GM18519 (cell line): ENCODE data around the gene CALCA.
"Not testable (repeated sequence)": the region's sequence is repeated elsewhere in the genome, so short reads cannot be mapped to it uniquely, and the experiment has no call there.

Source experiments
- ATAC-seq: cut with Tn5 transposase; IDR thresholded peaks from one replicate; pipeline ENCODE4 v1.9.1; 2021; ENCODE audit warnings: mild to moderate bottlenecking, moderate library complexity; ENCODE audit not compliant: unreplicated experiment, low FRiP score

Gene CALCA

GRCh38 chr11:14971865-14972580, at the start of gene CALCA:
TSS of gene CALCA (minus strand) at chr11:14972351. CDS start at chr11:14971192, 1,159 bp downstream.
- no peak for ATAC-seq

GRCh38 chr11:15016200-15016599, 44.0 kb upstream of the CALCA start:
- ATAC-seq, result no peak

GRCh38 chr11:15011776-15012345, 39.7 kb upstream of the CALCA start:
- ATAC-seq, result no peak

GRCh38 chr11:15010865-15011264, 38.7 kb upstream of the CALCA start:
- no peak for ATAC-seq

- ATAC-seq, result peak; percentile 72
Observed at GRCh38 chr11:15006139-15006759, 34.1 kb upstream of the CALCA start.

GRCh38 chr11:14988133-14988532, 16.0 kb upstream of the CALCA start:
- not testable (repeated sequence) for ATAC-seq

GRCh38 chr11:14981507-14981906, 9.4 kb upstream of the CALCA start:
- no peak for ATAC-seq

- ATAC-seq, result no peak
Observed at GRCh38 chr11:14980854-14981253, 8.7 kb upstream of the CALCA start.

- no peak for ATAC-seq
Observed at GRCh38 chr11:14977101-14977880, 5.1 kb upstream of the CALCA start.

- no peak for ATAC-seq
Observed at GRCh38 chr11:14975252-14975587, 3.1 kb upstream of the CALCA start.

GRCh38 chr11:14974515-14975251, 2.5 kb upstream of the CALCA start:
- peak; percentile 36 for ATAC-seq

GRCh38 chr11:14973621-14974514, 1.7 kb upstream of the CALCA start:
- no peak for ATAC-seq

GRCh38 chr11:14972581-14973495, 687 bp upstream of the CALCA start:
- no peak for ATAC-seq

GRCh38 chr11:14969901-14970323, 2.2 kb downstream of the CALCA start:
- ATAC-seq, result peak; percentile 72

- ATAC-seq, result no peak
Observed at GRCh38 chr11:14967581-14968243, 4.4 kb downstream of the CALCA start.

GRCh38 chr11:14956111-14956510, 16.0 kb downstream of the CALCA start:
- no peak for ATAC-seq

GRCh38 chr11:14954581-14954980, 17.6 kb downstream of the CALCA start:
- no peak for ATAC-seq

- ATAC-seq, result no peak
Observed at GRCh38 chr11:14953904-14954303, 18.2 kb downstream of the CALCA start.
